Placental pericyte (primary cell): Measurements from ENCODE around the gene LRRC47. TPM values are rescaled to one million over a fixed set of nuclear protein-coding genes. Genes with fewer than 3 reads are reported as not detected.

Experiments
- small RNA-seq: library from RNA; depleted of rRNA; stranded (forward); fragments of <200 nt; gene quantifications from one replicate; pipeline ENCODE3, GENCODE V24; 2012; ENCODE audit warnings: low replicate concordance
- total RNA-seq: library from RNA; depleted of rRNA; stranded (reverse); fragments of >200 nt; gene quantifications from 2 replicates; pipeline ENCODE4 v1.2.3, GENCODE V29; 2012

Gene LRRC47
- 32.8 and 44.4 TPM in 2 replicates for total RNA-seq

GRCh38 chr1:3796215-3797061, at the start of gene LRRC47:
TSS of gene LRRC47 (minus strand) at chr1:3796498. CDS start at chr1:3796476, 22 bp downstream.

GRCh38 chr1:3772715-3773571, 23.4 kb downstream of the LRRC47 start, which contains the start of gene SMIM1:
TSS of gene SMIM1 (plus strand) at chr1:3772749. CDS start at chr1:3775374, 2,625 bp downstream.

GRCh38 chr1:3752400-3752945, 43.8 kb downstream of the LRRC47 start, which contains the start of gene CCDC27:
TSS of gene CCDC27 (plus strand) at chr1:3752450. CDS start at chr1:3752482, 32 bp downstream.

Small RNA genes within 50 kb of the gene (small RNA-seq; reads per million reads assigned to genes)
- gene RF02197, result not detected
- gene RN7SL574P, result not detected

Other genes with a start within 250 kb of the LRRC47 start
- gene MEGF6, start 185.0 kb downstream of the LRRC47 start, total RNA-seq, result 1.1 and 2.4 TPM in 2 replicates
- gene TPRG1L, start 171.5 kb downstream of the LRRC47 start, total RNA-seq, result 17.9 and 34.6 TPM in 2 replicates
- 10.1 and 16.9 TPM in 2 replicates for gene WRAP73, start 146.4 kb downstream of the LRRC47 start, total RNA-seq
- not detected in 2 replicates for gene TP73, start 144.0 kb downstream of the LRRC47 start, total RNA-seq
- not detected in 2 replicates for gene CCDC27, start 44.0 kb downstream of the LRRC47 start, total RNA-seq
- gene SMIM1, start 23.7 kb downstream of the LRRC47 start, total RNA-seq, result 1.1 and 2.6 TPM in 2 replicates
- 31.3 and 35.4 TPM in 2 replicates for gene CEP104, start 60.7 kb upstream of the LRRC47 start, total RNA-seq
- 5.7 and 12.0 TPM in 2 replicates for gene DFFB, start 61.0 kb upstream of the LRRC47 start, total RNA-seq
- gene C1orf174, start 103.8 kb upstream of the LRRC47 start, total RNA-seq, result 24.9 and 42.5 TPM in 2 replicates